CD1c-positive myeloid dendritic cell (primary cell): Measurements from ENCODE around the gene TMEM238.

ENCODE experiments used
- DNase-seq: peaks from one replicate; pipeline ENCODE4 v3.0.0-alpha.2; 2016; ENCODE audit errors: extremely low spot score

TMEM238 gene

DNA sequence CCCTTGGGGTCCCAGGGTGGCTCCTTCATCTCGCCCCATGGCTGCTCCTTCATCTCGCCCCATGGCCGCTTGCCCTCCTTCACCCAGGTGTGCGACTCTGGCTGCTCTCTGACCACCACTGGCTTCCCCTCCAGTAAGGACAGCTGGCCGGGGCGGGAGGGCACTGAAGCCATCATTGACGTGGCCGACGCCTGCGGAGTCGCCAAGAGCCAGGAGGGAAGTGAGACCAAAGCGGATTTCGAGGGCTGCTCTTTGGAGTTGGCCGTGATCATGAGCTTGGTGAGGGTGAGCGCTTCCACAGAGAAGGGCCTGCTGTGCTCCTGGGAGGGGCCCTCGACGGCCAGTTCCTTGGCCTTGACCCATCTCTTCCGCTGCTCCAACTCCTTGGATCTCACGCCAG, 25.6 kb downstream of the TMEM238 start:
- no peak for DNase-seq

DNA sequence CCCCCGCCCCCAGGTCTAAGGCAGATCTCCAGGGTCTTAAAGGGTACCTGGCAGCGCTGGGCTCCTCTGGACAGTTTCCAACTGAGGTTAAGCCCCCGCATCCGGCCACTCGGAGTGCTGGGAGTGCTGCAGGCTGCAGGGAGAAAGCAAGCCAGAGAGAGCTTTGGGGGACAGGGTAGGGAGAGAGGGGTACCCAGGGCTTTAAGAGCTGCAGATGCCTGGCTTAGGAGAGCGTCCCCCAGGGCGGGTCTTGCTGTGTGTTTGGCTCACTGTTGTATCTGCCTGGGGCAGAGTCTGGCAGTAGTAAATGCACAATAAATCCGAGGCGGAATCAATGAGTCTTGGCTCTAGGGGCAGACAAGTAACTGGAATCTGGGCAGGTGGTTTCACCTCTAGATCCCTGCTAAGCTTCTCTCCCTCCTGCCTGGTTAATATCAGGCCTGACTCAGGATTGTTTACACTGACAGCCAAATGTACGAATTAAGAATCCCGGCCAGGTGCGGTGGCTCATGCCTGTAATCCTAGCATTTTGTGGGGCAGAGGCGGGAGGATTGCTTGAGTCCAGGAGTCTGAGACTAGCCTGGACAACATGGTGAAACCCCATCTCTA, 28.8 kb downstream of the TMEM238 start:
- DNase-seq = no peak

- no peak for DNase-seq
Measured at GRCh38 chr19:55354698-55355212, 29.3 kb downstream of the TMEM238 start, which contains the start of gene COX6B2. TSS of gene COX6B2 (minus strand) at chr19:55354719. CDS start at chr19:55354521, 198 bp downstream.

DNA sequence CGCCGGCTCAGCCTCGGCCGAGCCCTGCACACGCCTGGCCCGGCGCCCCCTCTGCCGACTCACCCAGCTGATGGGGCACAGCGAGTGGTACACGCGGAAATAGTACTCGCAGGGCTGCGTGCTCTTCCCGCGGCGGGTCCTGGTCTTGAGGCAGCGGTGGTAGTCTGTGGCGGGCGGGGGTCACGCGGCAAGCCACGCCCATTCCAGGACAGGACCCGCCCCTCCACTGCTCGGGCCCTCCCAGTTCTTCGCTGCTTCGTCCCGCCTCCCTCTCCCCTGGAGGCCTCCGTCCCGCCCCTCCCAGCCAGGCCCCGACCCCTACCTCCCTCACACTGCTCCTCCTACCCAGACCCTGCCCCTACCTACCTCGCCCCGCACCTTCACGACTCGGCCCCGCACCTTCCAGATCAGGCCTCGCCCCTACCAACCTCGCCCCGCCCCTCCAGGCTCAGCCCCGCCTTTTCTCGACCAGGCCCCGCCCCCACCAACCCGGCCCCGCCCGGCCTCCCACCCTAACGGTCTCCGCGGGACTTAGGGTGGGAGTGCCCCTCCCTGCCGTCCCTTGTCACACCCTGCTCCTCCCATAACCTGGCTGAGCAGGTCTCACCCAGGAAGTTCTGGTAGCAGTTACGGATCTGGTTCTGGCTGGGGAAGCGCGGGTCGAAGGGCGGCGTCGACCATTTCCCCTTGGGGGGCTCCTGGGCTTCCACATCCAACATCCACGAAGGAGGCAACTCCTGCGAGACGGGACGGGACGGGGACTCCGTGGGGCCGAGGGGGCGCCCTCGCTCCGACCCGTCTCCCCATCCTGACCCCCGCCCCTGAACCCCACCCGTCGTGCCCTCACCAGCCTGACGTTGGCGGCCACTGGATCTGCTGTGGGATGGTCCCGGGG, 30.0 kb downstream of the TMEM238 start:
- peak; percentile 76 for DNase-seq

GRCh38 chr19:55353356-55353802, 30.7 kb downstream of the TMEM238 start:
- DNase-seq = no peak

DNA sequence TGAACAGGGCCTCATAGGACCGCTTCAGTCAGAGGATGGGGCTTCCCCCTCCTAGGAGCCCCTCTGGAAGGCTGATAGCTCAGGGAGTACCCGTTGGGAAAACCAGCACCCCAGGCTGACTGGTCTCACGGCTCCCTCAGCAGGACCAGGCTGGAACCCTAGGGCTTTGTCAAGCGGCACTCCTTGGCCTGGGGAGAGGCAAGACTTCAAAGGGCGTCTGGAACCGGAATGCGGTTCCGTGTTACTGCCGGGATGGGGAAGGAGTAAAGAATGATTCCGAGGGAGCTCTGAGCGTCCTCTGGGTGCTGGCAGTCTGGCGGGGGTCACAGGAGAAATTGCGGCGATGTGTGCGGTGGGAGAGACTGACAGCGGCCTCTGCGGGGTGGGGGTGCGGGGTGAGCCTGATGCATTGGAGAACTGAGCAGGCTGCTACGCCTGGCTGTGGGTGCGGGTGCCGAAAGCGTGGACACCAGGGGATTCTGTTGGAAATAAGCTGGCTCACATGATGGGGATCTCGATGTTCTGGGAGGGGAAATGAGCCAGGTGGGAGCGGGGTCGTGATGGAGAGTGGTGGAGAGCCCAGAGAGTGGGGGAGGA, 31.4 kb downstream of the TMEM238 start:
- DNase-seq = no peak

- DNase-seq = no peak
Measured at GRCh38 chr19:55352040-55352439, 32.1 kb downstream of the TMEM238 start.

DNA sequence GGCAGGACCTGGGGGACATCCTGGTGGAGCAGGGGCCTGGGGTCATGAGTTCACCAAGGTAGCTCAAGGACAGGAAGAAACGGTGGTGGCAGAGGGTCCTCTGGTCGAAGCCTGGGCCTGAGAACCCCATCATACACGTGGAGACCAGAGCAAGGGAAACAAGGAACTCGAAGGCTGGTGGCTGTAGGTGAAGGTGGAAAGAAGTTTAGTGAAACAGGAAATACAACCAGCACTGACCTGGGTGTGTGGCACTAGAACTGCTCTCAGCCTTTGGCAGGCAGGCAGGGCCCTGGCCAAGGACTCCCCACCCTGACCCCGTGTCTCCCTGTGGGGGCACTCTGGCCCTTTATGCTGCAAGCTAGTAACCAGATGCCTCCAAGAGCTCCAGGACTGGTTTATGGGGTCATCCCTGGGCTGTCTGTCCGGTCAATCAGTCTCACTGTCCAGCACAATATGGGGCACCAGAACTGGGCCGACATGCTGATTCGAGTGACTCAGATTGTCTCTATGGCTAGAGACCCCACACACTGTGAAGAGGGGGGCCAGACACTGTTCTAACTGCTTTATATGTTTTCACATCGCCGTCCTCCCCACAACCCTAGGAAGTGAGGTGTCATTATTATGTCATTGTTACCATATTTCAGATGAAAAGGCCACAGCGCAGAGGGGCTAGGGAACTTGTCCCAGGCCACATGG, 33.3 kb downstream of the TMEM238 start:
- no peak for DNase-seq

DNA sequence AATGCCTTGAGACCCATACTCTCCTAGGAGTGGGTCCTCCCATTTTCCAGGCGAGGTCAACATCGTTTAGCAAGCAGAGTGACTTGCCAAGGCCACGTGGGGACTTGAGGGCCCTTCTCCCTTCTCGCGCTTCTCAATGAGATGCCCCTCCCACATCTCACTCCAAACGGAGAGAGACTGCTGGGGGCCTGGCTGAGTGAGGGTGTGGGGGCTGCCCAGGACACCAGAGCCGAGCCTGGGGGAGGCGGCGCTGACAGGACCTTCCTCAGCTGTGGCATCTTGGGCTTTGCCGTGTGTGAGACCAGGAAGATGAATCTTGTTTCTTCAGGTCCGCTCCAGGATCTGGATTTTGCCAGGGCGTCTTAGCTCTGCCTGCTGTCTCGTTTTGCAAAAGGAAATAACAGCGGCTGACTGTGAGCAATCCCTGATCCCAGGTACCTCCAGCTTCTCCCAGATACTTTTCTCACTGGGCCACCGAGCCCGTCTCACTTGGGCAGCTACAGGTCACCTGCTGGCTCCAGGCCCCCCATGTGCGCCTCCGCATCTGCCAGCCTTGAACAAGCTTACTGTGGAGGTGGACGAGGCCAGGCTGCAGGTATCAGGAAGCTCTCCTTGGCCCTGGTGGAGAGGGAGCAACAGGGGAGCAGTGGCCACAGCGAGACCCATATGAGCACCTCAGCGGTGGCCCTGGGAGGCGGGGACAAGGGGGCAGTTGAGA, 35.6 kb downstream of the TMEM238 start:
- no peak for DNase-seq

GRCh38 chr19:55347442-55348009, 36.6 kb downstream of the TMEM238 start:
- DNase-seq = no peak

DNA sequence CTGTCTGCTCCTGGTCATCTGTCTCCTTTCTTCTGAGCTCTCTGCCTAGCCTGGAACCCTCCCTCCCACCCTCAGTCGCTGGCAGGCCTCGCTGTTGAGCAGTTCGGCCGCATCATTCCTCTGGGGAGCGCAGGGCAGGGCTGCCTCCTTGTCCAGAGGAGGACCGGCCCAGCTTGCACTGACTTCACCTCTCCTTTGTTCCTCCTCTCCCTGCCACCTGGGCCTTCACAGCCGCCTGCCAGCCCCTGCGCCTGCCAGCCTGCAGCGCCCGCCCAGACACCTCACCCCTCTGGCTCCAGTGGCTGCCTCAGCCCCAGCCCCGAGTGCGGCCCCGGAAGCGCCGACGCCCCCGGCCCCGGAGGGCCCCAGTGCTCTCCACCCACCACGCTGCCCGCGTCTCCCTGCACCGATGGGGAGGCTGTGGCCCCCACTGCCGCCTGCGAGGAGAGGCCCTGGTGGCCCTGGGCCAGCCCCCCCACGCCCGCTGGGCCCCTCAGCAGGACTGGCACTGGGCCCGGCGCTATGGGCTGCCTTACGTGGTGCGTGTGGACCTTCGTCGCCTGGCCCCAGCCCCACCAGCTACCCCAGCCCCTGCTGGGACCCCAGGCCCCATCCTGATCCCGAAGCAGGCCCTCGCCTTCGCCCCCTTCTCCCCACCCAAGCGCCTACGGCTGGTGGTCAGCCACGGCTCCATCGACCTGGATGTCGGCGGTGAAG, 37.2 kb downstream of the TMEM238 start:
- no peak for DNase-seq

DNA sequence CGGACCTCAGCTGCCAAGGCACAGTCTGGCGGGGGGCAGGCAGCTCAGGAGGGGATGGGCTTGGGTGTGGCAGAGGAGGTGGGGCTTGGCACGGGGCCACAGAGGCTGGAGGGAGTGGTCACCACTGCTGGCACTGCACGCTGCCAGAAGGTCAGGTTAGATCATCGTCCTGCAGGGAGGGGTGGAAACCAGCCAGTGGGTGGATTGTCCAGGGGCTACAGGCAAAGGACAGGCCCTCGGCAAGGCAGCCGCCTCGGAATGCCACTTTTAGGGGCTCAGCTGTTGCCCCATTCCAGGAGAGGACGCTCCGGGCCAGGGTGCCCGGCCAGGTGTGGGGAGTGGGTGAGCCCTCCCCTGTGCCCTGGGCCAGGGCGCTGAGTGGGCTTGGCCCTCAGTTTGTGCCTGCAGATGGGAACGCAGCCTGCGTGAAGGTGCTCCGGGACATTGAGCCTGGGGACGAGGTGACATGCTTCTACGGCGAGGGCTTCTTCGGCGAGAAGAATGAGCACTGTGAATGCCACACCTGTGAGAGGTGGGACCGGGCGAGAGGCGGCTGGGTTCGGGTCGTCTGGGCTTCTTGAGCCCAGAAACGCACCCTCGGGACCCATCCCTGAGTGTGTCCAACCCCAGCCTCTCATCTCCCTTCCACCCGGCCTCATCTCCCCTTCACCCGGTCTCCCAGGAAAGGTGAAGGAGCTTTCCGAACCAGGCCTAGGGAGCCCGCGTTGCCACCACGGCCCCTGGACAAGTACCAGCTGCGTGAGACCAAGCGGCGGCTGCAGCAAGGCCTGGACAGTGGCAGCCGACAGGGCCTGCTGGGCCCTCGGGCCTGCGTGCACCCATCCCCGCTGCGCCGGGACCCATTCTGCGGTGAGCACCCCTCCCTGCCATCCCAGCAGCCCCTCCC, 38.0 kb downstream of the TMEM238 start:
- DNase-seq = no peak

DNA sequence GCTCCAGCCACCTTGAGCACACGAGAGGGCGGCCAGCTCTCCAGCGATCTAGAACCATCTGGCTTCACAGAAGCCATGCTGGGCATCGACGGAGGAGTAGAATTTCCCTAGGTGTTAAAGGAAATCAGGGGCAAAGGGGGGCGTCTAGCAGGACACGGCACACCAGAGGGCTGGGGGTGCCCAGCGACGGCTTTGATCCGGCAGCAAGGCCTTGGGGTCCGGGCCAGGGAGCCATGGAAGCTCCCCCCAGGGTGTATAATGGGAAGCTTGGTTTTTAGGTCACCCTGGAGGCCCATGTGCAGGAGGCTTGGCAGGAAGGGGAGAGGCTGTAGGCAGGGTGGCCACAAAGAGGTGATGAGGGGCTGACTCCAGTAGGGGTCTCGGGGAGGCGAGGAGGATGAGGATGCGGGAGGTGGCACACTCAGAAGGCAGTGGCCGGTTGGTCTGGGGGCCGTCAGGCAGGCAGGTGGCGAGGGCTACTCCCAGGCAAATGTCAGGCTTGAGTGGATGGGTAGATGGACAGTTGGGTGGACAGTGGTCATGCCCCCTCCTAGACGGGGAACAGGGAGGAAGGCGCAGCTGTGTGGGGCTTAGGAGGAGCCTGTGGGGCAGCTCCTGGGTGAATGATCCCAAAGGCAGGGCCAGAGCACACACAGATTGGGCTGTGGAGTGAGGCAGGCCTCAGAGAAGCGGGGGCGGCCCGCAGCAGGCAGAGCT, 38.8 kb downstream of the TMEM238 start:
- no peak for DNase-seq

- no peak for DNase-seq
Measured at GRCh38 chr19:55344444-55344843, 39.6 kb downstream of the TMEM238 start.

DNA sequence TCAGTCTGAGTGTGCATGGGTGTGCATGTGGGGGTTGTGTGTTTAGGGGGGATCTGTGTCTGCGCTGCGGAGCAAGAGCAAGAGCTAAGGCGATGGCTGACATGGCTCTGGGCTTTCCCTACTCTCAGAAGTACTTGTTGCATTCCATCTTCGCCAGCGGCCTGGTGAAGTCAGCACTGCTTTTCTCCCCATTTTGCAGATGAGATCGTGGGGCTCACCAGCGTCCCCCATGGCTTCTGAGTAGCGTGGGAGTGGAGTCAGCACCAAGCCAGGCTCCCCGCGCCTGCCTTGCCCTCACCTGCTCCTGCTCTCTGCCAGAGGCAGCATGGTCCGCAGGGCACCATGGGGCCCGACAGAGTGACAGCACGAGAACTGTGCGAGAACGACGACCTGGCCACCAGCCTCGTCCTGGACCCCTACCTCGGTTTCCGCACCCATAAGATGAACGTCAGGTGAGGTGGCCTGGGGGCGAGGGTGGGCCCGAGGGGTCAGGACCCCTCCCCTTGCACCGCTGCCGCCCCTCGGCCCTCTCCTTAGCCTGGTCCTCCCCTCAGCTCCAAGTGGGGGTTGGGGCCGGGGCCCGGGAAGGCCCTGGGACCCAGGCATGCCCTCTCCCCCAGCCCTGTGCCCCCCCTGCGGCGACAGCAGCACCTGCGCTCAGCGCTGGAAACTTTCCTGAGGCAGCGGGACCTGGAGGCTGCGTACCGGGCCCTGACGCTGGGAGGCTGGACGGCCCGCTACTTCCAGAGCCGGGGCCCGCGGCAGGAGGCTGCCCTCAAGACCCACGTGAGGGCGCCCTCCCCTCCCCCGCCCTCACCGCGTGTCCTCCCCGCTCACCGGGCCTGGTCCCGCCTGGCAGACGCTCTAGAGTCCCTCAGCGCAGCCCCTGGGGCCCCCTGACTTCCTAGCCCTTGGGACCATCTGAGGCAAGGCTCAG, 42.2 kb downstream of the TMEM238 start:
- DNase-seq = no peak

DNA sequence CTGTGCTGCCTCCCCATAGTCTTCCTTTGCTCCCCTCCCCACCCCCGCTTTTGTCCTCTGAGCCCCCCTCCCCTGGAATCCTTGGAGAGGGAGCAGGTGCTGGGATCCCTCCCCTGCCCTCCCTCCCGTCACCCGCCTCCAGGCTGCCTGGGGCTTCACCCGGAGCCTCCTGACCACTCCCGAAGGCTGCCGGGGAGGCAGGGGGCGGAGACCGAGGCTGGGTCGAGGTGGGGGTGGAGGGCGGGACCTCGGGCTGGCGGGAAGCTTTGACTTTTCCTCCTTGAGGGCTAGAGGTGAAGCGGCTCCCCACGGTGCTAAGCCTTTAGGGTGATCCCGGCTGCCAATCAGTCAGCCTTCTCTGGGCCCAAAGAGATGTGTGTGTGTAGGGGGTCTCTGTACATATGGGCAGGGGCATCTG, 42.9 kb downstream of the TMEM238 start:
- peak; percentile 85 for DNase-seq

GRCh38 chr19:55340784-55341147, 43.3 kb downstream of the TMEM238 start:
- DNase-seq = no peak
